SK-N-SH treated with all-trans-retinoic acid at 6 μM for 48 hours (cell line): Measurements from ENCODE around the gene PHACTR3.

Experiments
- BACH2 ChIP-seq: fragments of 250-450 bp; sonication (Bioruptor Pico); IDR thresholded peaks from 2 replicates; pipeline ENCODE4 v1.9.0; 2021; ENCODE audit warnings: mild to moderate bottlenecking, borderline replicate concordance
- ZC3H10 ChIP-seq: fragments of 250-450 bp; sonication (Bioruptor Pico); IDR thresholded peaks from 2 replicates; pipeline ENCODE4 v1.5.1; 2021; ENCODE audit warnings: mild to moderate bottlenecking, moderate library complexity
- ZFP3 ChIP-seq: fragments of 250-450 bp; sonication (Bioruptor Pico); IDR thresholded peaks from 2 replicates; pipeline ENCODE4 v1.5.0; 2020; ENCODE audit warnings: mild to moderate bottlenecking, moderate library complexity
- ZNF70 ChIP-seq: fragments of 450-650 bp; formaldehyde crosslinking; IDR thresholded peaks from 2 replicates; pipeline ENCODE4 v1.5.0; 2020; ENCODE audit warnings: mild to moderate bottlenecking, moderate library complexity

DNA sequence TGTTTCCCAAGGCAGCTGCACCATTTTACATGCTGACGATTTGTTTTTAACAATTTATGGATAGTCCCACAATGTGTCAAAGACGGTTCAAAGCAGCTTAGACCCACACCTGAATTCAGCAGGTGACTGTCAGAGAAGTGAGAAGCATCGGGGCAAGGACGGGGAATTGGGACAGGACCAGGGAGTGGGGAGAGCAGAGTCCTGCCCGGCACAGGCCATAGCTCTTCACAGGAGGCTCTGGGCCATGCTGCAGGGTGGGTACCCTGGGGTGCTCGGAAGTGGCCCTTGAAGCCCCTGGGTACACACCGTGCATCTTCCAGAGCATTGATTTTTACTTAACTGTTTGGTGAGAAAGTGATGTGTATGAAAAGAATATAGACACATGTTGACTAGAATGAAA, 33.2 kb upstream of the PHACTR3 start:
- TF ChIP-seq ZFP3 (CRISPR knock-in tag): no peak
- TF ChIP-seq BACH2: no peak
- no peak for TF ChIP-seq ZC3H10
- no peak for TF ChIP-seq ZNF70
